H9 (cell line): ENCODE data around the gene HS6ST3. TPM values are rescaled to one million over a fixed set of nuclear protein-coding genes. Genes with fewer than 3 reads are reported as not detected.

ENCODE experiments used
- DNase-seq: peaks from one replicate; pipeline ENCODE4 v3.0.0-alpha.2; 2017
- H2AFZ ChIP-seq: one replicate; pipeline ENCODE4 v1.6.1; 2013; ENCODE audit warnings: mild to moderate bottlenecking, low read length, control low read depth, moderate library complexity
- H2AK5ac ChIP-seq: 2 replicates; pipeline ENCODE4 v1.6.1; 2013; ENCODE audit warnings: low read length, control low read depth, mixed read lengths; ENCODE audit not compliant: insufficient read length
- H2BK120ac ChIP-seq: one replicate; pipeline ENCODE4 v1.6.1; 2013; ENCODE audit warnings: low read depth, mild to moderate bottlenecking, low read length, control low read depth, inconsistent platforms; ENCODE audit not compliant: poor library complexity, severe bottlenecking
- H2BK12ac ChIP-seq: 2 replicates; pipeline ENCODE4 v1.6.1; 2013; ENCODE audit warnings: low read length, control low read depth, mixed read lengths, low read depth; ENCODE audit not compliant: insufficient read length
- H2BK15ac ChIP-seq: 2 replicates; pipeline ENCODE4 v1.6.1; 2013; ENCODE audit warnings: low read depth, low read length, control low read depth
- H2BK20ac ChIP-seq: one replicate; pipeline ENCODE4 v1.6.1; 2013; ENCODE audit warnings: low read depth, mild to moderate bottlenecking, low read length, control low read depth, inconsistent platforms; ENCODE audit not compliant: poor library complexity, severe bottlenecking
- H2BK5ac ChIP-seq: 2 replicates; pipeline ENCODE4 v1.6.1; 2013; ENCODE audit warnings: low read length, control low read depth, mixed read lengths; ENCODE audit not compliant: insufficient read length
- H3K14ac ChIP-seq: 2 replicates; pipeline ENCODE4 v1.6.1; 2013; ENCODE audit warnings: low read length, control low read depth; ENCODE audit not compliant: insufficient read depth
- H3K18ac ChIP-seq: 2 replicates; pipeline ENCODE4 v1.6.1; 2013; ENCODE audit warnings: low read depth, mild to moderate bottlenecking, mixed read lengths, low read length, control low read depth; ENCODE audit not compliant: insufficient read length
- H3K23ac ChIP-seq: 2 replicates; pipeline ENCODE4 v1.6.1; 2013; ENCODE audit warnings: low read length, control low read depth, mixed read lengths, low read depth; ENCODE audit not compliant: insufficient read length
- H3K23me2 ChIP-seq: 2 replicates; pipeline ENCODE4 v1.6.1; 2013; ENCODE audit warnings: low read depth, mild to moderate bottlenecking, mixed read lengths, low read length, control low read depth; ENCODE audit not compliant: insufficient read length, poor library complexity, severe bottlenecking
- H3K27ac ChIP-seq: 2 replicates; pipeline ENCODE4 v1.5.1; 2013; ENCODE audit warnings: low read length, control low read depth, mixed read lengths, low read depth; ENCODE audit not compliant: insufficient read length
- H3K27me3 ChIP-seq: 2 replicates; pipeline ENCODE4 v1.6.1; 2013; ENCODE audit warnings: low read length, control low read depth, inconsistent platforms; ENCODE audit not compliant: insufficient read depth
- H3K4ac ChIP-seq: 2 replicates; pipeline ENCODE4 v1.6.1; 2013; ENCODE audit warnings: low read depth, mild to moderate bottlenecking, control low read depth, inconsistent platforms, low read length, moderate library complexity
- H3K4me1 ChIP-seq: 2 replicates; pipeline ENCODE4 v1.6.1; 2013; ENCODE audit warnings: low read length, control low read depth, inconsistent platforms; ENCODE audit not compliant: insufficient read depth
- H3K4me2 ChIP-seq: 2 replicates; pipeline ENCODE4 v1.6.1; 2013; ENCODE audit warnings: low read length, control low read depth, mixed read lengths; ENCODE audit not compliant: insufficient read length, insufficient read depth
- H3K56ac ChIP-seq: 2 replicates; pipeline ENCODE4 v1.6.1; 2013; ENCODE audit warnings: low read depth, mild to moderate bottlenecking, mixed read lengths, low read length, control low read depth; ENCODE audit not compliant: insufficient read length
- H3K79me1 ChIP-seq: 2 replicates; pipeline ENCODE4 v1.6.1; 2013; ENCODE audit warnings: low read depth, mild to moderate bottlenecking, moderate library complexity, low read length, control low read depth, inconsistent platforms; ENCODE audit not compliant: insufficient read depth, poor library complexity, severe bottlenecking
- H3K79me2 ChIP-seq: 2 replicates; pipeline ENCODE4 v1.6.1; 2013; ENCODE audit warnings: low read length, control low read depth, inconsistent platforms; ENCODE audit not compliant: insufficient read depth
- H3K9ac ChIP-seq: 2 replicates; pipeline ENCODE4 v1.6.1; 2013; ENCODE audit warnings: low read length, control low read depth, mixed read lengths; ENCODE audit not compliant: insufficient read length; ENCODE audit errors: extremely low read depth
- H3K9me3 ChIP-seq: one replicate; pipeline ENCODE4 v1.6.1; 2013; ENCODE audit warnings: low read depth, low read length, inconsistent platforms; ENCODE audit not compliant: control insufficient read depth
- H3T11ph ChIP-seq: one replicate; pipeline ENCODE4 v1.6.1; 2013; ENCODE audit warnings: mild to moderate bottlenecking, low read length, control low read depth, inconsistent platforms
- H4K20me1 ChIP-seq: one replicate; pipeline ENCODE4 v1.6.1; 2013; ENCODE audit not compliant: control insufficient read depth, insufficient read length, insufficient read depth
- H4K5ac ChIP-seq: 2 replicates; pipeline ENCODE4 v1.6.1; 2013; ENCODE audit warnings: low read depth, mild to moderate bottlenecking, mixed read lengths, low read length, control low read depth; ENCODE audit not compliant: insufficient read length
- H4K8ac ChIP-seq: replicated peaks from 2 replicates; pipeline ENCODE4 v1.6.1; 2013; ENCODE audit warnings: low read length, control low read depth, mixed read lengths, low read depth; ENCODE audit not compliant: insufficient read length
- H4K91ac ChIP-seq: 2 replicates; pipeline ENCODE4 v1.6.1; 2013; ENCODE audit warnings: low read depth, mild to moderate bottlenecking, moderate library complexity, mixed read lengths, low read length, control low read depth; ENCODE audit not compliant: insufficient read length
- H3K27ac Mint-ChIP-seq, 3 experiments: 2 replicates in 2 of 3; 3 replicates in 1 of 3; pipeline ENCODE4 v1.8.0; 2020 to 2021; ENCODE audit warnings: mixed read lengths in 3 of 3, mild to moderate bottlenecking in 1 of 3, moderate library complexity in 1 of 3
- H3K27me3 Mint-ChIP-seq: 2 replicates; pipeline ENCODE4 v1.8.0; 2021; ENCODE audit warnings: low read depth, mild to moderate bottlenecking, moderate library complexity, mixed read lengths
- H3K36me3 Mint-ChIP-seq, 3 experiments: 2 replicates in 2 of 3; 3 replicates in 1 of 3; pipeline ENCODE4 v1.8.0; 2020 to 2021; ENCODE audit warnings: low read depth in 3 of 3, mixed read lengths in 3 of 3; ENCODE audit not compliant: insufficient read depth in 1 of 3
- H3K4me1 Mint-ChIP-seq, 2 experiments: 2 replicates each; pipeline ENCODE4 v1.8.0; 2020; ENCODE audit warnings: mixed read lengths in 2 of 2
- H3K4me3 Mint-ChIP-seq, 2 experiments: 2 replicates in 1 of 2; 3 replicates in 1 of 2; pipeline ENCODE4 v1.8.0; 2020 to 2021; ENCODE audit warnings: mild to moderate bottlenecking in 2 of 2, mixed read lengths in 2 of 2, moderate library complexity in 1 of 2
- H3K9me3 Mint-ChIP-seq, 2 experiments: 2 replicates in 1 of 2; 3 replicates in 1 of 2; pipeline ENCODE4 v1.8.0; 2020; ENCODE audit warnings: mild to moderate bottlenecking in 2 of 2, mixed read lengths in 2 of 2, moderate library complexity in 1 of 2
- WGBS: extraction: QIAGEN DNeasy Blood & Tissue Kit; methylation state at CpG from one replicate; pipeline ENCODE4 v1.1.7; 2013; ENCODE audit warnings: missing lambda C conversion rate, low lambda C conversion rate, mixed read lengths; ENCODE audit not compliant: insufficient read length; ENCODE audit errors: extremely low coverage; 5-methylcytosine and 5-hydroxymethylcytosine counted together
- total RNA-seq: library from RNA; stranded (reverse); gene quantifications from 2 replicates; pipeline ENCODE4 v1.2.1, GENCODE V29; 2021
- TF ChIP-seq, protein P1 (sequence below): fragments of 200-600 bp; sonication (generic); conservative IDR thresholded peaks from 3 replicates; pipeline ENCODE4 v1.8.0; 2021; ENCODE audit warnings: antibody characterized with exemption, mild to moderate bottlenecking

The HS6ST3 gene
- total RNA-seq, 1 experiment from 2014 or later = 0.44 TPM

- no peak overlapping the region for H3T11ph ChIP-seq
- peaks cover 0 to 4% of the 10 kb centered on the region in 2 experiments; a peak in 1 of 4 replicates for H3K4me1 Mint-ChIP-seq
- H3K14ac ChIP-seq = no peak overlapping the region
- H3K4me1 ChIP-seq = no peaks in the 10 kb centered on the region
- no peak overlapping the region for H2BK120ac ChIP-seq
- no peak overlapping the region for H2AFZ ChIP-seq
- H3K27me3 ChIP-seq = no peaks in the 10 kb centered on the region
- no peaks in the 10 kb centered on the region for H3K79me1 ChIP-seq
- no peak overlapping the region for H4K8ac ChIP-seq
- H2BK20ac ChIP-seq = no peak overlapping the region
- H3K79me2 ChIP-seq = no peaks in the 10 kb centered on the region
- H3K27ac ChIP-seq = no peak overlapping the region
- no peak for DNase-seq
- H2BK12ac ChIP-seq = no peak overlapping the region
- H3K4me3 Mint-ChIP-seq = no peak overlapping the region
- no peak overlapping the region for H4K5ac ChIP-seq
- TF ChIP-seq, protein P1, sequence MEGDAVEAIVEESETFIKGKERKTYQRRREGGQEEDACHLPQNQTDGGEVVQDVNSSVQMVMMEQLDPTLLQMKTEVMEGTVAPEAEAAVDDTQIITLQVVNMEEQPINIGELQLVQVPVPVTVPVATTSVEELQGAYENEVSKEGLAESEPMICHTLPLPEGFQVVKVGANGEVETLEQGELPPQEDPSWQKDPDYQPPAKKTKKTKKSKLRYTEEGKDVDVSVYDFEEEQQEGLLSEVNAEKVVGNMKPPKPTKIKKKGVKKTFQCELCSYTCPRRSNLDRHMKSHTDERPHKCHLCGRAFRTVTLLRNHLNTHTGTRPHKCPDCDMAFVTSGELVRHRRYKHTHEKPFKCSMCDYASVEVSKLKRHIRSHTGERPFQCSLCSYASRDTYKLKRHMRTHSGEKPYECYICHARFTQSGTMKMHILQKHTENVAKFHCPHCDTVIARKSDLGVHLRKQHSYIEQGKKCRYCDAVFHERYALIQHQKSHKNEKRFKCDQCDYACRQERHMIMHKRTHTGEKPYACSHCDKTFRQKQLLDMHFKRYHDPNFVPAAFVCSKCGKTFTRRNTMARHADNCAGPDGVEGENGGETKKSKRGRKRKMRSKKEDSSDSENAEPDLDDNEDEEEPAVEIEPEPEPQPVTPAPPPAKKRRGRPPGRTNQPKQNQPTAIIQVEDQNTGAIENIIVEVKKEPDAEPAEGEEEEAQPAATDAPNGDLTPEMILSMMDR = no peak
- no CpG with 5 or more reads among the region's 7 CpGs for WGBS
- H4K91ac ChIP-seq = no peak overlapping the region
- H3K36me3 Mint-ChIP-seq = no peaks in the 10 kb centered on the region
- H2BK15ac ChIP-seq = no peak overlapping the region
- no peak overlapping the region for H2BK5ac ChIP-seq
- no peaks in the 10 kb centered on the region for H4K20me1 ChIP-seq
- H3K23ac ChIP-seq = no peak overlapping the region
- H3K9ac ChIP-seq = no peak overlapping the region
- H3K9me3 Mint-ChIP-seq = no peaks in the 10 kb centered on the region; a peak in 1 of 5 replicates
- no peak overlapping the region for H3K56ac ChIP-seq
- no peaks in the 10 kb centered on the region for H3K9me3 ChIP-seq
- no peak overlapping the region for H3K27ac Mint-ChIP-seq
- H3K23me2 ChIP-seq = no peaks in the 10 kb centered on the region
- 0 out of 2 replicates have a peak, but pooled peaks cover 3% of the 10 kb centered on the region for H3K27me3 Mint-ChIP-seq
- no peak overlapping the region for H2AK5ac ChIP-seq
- no peak overlapping the region for H3K18ac ChIP-seq
- no peak overlapping the region for H3K4ac ChIP-seq
- no peak overlapping the region for H3K4me2 ChIP-seq
Measured at GRCh38 chr13:96553796-96554195, 463.9 kb downstream of the HS6ST3 start.
